Small intestine (tissue), 7 donors: ENCODE measurements around the gene FRMD4A. TPM values are rescaled to one million over a fixed set of nuclear protein-coding genes. Genes with fewer than 3 reads are reported as not detected.

Experiments used
- DNase-seq, 2 donors: peaks; one replicate each; pipeline versions ENCODE4 v3.0.0 to v3.0.0-alpha.2; 2013
- FAIRE-seq: peaks from 2 replicates; lab custom pipeline; 2012; peaks lifted over from hg19 to GRCh38; lab: Jason Lieb, UNC
- H3K27ac ChIP-seq, 3 donors: one replicate each; pipeline ENCODE4 v1.5.1; 2013; ENCODE audit warnings: low read length in 2 of 3, mild to moderate bottlenecking in 2 of 3, control low read depth in 1 of 3, inconsistent platforms in 1 of 3, low read depth in 1 of 3, moderate library complexity in 1 of 3
- H3K27me3 ChIP-seq, 3 donors: one replicate each; pipeline ENCODE4 v1.6.1; 2013; ENCODE audit warnings: low read length in 3 of 3, inconsistent platforms in 1 of 3; ENCODE audit not compliant: control insufficient read depth in 3 of 3, insufficient read depth in 3 of 3
- H3K36me3 ChIP-seq, 3 donors: one replicate each; pipeline ENCODE4 v1.6.1; 2013; ENCODE audit warnings: low read length in 3 of 3, inconsistent platforms in 1 of 3, low read depth in 1 of 3, mild to moderate bottlenecking in 1 of 3, moderate library complexity in 1 of 3; ENCODE audit not compliant: control insufficient read depth in 3 of 3, insufficient read depth in 2 of 3
- H3K4me1 ChIP-seq, 3 donors: one replicate each; pipeline ENCODE4 v1.6.1; 2013; ENCODE audit warnings: low read length in 2 of 3, inconsistent platforms in 1 of 3, low read depth in 1 of 3, mild to moderate bottlenecking in 1 of 3, moderate library complexity in 1 of 3; ENCODE audit not compliant: control insufficient read depth in 3 of 3, insufficient read depth in 2 of 3
- H3K4me3 ChIP-seq, 3 donors: one replicate each; pipeline ENCODE4 v1.5.1; 2013; ENCODE audit warnings: low read length in 3 of 3, control low read depth in 1 of 3, inconsistent platforms in 1 of 3, low read depth in 1 of 3, mild to moderate bottlenecking in 1 of 3, moderate library complexity in 1 of 3
- H3K9me3 ChIP-seq, 2 donors: one replicate each; pipeline ENCODE4 v1.6.1; 2013; ENCODE audit warnings: low read depth in 1 of 2, low read length in 1 of 2; ENCODE audit not compliant: control insufficient read depth in 2 of 2, insufficient read depth in 1 of 2
- WGBS, 3 donors: extraction: QIAGEN DNeasy Blood & Tissue Kit; methylation state at CpG; one replicate each; pipeline ENCODE4 v1.1.7; 2013; 5-methylcytosine and 5-hydroxymethylcytosine counted together
- polyA plus RNA-seq, 4 donors: library from polyadenylated mRNA; stranded (reverse) in 3 of 4; unstranded in 1 of 4; fragments of 200-250 nt in 3 of 4; fragments of 120-200 nt in 1 of 4; gene quantifications; one replicate each; pipeline versions ENCODE4 v1.2.1 to v1.2.3, GENCODE V29; 2013
- donor health status: healthy with polysubstance abuse.
- donor health status: control.
- donor health status: control.
- donor health status: Bipolar disorder and iron deficiency.
- donor health status: healthy.

Gene FRMD4A
- polyA plus RNA-seq, 4 donors: 0.45 to 16.9 (median 6.2) TPM

DNA sequence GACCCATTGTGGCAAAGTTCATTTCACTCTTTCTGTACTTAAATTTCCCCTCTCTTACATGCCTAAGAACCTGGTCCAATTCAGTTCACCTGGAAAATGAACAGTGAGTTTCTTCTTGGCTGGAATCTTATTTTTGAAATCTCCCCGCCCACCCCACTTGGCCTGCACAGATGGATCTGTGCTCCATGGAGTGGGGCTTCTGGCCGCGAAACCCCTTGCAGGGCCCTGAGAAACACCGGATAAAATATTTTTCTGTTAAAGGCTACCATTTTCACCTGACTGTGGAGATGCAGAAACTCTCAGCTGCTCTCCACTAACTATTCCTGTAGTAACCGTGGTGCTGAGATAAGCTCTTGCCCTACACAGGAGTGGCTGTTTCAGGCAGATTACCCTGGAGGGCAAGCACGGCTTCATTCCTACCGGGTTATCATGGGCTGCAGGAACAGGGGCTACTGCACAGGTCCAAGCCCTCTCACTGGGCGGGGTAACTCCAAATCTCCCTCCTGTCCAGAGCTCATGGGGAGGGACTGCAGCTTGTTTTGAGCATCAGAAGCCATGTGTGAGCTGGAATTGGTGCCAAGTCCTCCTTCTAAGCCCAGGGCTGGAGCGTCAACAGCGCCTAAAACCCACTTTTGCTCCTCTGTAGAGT is 625.1 kb downstream of the FRMD4A start:
- 68 to 77% (median 70%) methylated on average over 10 of the region's 10 CpGs for WGBS, 3 donors
- Histone ChIP-seq H3K4me3 (no peak overlapping the region), H3K27ac (no peak overlapping the region), H3K36me3 (peaks cover 0 to 14% (median 0%) of the 10 kb centered on the region in 3 donors), H3K4me1 (peaks cover 0 to 8% (median 0%) of the 10 kb centered on the region in 3 donors), H3K27me3 (no peaks in the 10 kb centered on the region), H3K9me3 (no peaks in the 10 kb centered on the region)
- DNase-seq: no peak
- no peak for FAIRE-seq

DNA sequence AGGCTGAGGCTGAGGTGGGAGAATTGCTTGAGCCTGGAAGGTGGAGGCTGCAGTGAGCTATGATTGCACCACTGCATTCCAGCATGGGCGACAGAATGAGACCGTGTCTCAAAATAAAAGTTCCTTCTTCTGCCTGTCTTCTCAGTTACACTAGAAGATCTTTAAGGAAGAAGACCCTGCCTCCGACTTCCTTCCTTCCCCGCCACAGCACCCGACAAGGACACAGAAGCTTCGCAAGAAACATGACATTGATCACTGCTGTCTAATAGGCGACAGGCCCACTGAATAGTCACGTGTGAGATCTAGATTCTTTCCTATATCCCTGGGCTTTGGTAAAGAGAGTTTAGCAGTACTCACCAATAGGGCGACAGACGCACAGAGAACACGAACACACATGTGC is 625.8 kb downstream of the FRMD4A start:
- Histone ChIP-seq H3K27ac (no peak overlapping the region), H3K4me3 (no peak overlapping the region), H3K36me3 (peaks cover 0 to 19% (median 0%) of the 10 kb centered on the region in 3 donors), H3K27me3 (no peaks in the 10 kb centered on the region), H3K9me3 (no peaks in the 10 kb centered on the region), H3K4me1 (peaks cover 0 to 6% (median 0%) of the 10 kb centered on the region in 3 donors)
- 73 to 83% (median 74%) methylated on average over 11 of the region's 11 CpGs for WGBS, 3 donors
- FAIRE-seq (no peak), DNase-seq (no peak)

- peaks cover 0 to 24% (median 0%) of the 10 kb centered on the region in 3 donors for H3K36me3 ChIP-seq
- no peak overlapping the region for H3K4me3 ChIP-seq
- FAIRE-seq (no peak), DNase-seq (no peak)
- H3K4me1 ChIP-seq: peaks cover 0 to 4% (median 0%) of the 10 kb centered on the region in 3 donors
- H3K27ac ChIP-seq: no peak overlapping the region
- 78 to 86% (median 85%) methylated on average over 8 of the region's 8 CpGs for WGBS, 3 donors
- no peaks in the 10 kb centered on the region for H3K27me3 ChIP-seq
- no peaks in the 10 kb centered on the region for H3K9me3 ChIP-seq
These were observed 626.7 kb downstream of the FRMD4A start for GRCh38 chr10:13703997-13704536.

GRCh38 chr10:13703101-13703818 is 627.5 kb downstream of the FRMD4A start:
- FAIRE-seq (no peak), DNase-seq (no peak)
- H3K4me1 ChIP-seq: peaks cover 0 to 4% (median 0%) of the 10 kb centered on the region in 3 donors
- H3K9me3 ChIP-seq: no peaks in the 10 kb centered on the region
- no peak overlapping the region for H3K27ac ChIP-seq
- H3K4me3 ChIP-seq: no peak overlapping the region
- no peaks in the 10 kb centered on the region for H3K27me3 ChIP-seq
- H3K36me3 ChIP-seq: peaks cover 0 to 27% (median 0%) of the 10 kb centered on the region in 3 donors
- 88 to 91% (median 90%) methylated on average over 15 of the region's 15 CpGs for WGBS, 3 donors

DNA sequence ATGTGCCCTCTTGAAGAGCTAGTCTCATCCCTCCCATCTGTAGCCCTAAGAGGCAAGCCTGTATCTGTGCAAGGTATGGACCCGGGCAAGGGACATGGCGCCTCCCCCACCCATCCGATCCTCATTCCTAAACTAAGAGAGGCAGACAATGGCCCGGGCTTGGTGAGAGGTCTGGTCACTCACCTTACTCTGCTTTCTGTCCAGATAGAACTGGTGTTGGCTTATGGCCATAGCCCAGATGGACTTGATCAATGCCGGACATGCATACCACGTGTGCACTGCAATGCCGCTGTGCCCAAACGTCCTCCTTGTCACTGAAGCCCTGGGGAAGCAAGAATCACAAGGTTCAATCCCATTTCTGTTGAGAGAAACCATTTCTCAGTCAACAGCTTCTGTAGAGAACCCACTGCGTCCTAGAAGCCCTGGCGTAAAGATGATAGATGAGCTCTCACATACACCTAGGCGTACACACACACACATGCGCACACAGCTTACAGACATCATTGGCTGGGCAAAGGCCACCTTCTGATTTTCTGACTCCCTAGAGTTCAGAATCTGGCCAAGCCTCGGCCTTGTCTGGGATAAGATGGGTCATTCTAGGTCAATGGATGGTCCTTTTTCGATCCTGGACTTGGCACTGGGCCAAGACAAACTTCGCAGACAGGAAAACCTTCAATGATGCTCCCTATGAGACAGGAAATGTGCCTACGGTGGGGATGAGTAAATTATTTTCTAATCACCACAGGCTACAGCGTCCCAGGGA is 629.4 kb downstream of the FRMD4A start:
- no peaks in the 10 kb centered on the region for H3K27me3 ChIP-seq
- no peaks in the 10 kb centered on the region for H3K4me1 ChIP-seq
- H3K27ac ChIP-seq: no peak overlapping the region
- H3K9me3 ChIP-seq: no peaks in the 10 kb centered on the region
- no peak for DNase-seq
- WGBS, 3 donors: 83 to 90% (median 88%) methylated on average over 17 of the region's 17 CpGs
- H3K4me3 ChIP-seq: no peak overlapping the region
- H3K36me3 ChIP-seq: peaks cover 0 to 38% (median 2%) of the 10 kb centered on the region in 3 donors
- no peak for FAIRE-seq

DNA sequence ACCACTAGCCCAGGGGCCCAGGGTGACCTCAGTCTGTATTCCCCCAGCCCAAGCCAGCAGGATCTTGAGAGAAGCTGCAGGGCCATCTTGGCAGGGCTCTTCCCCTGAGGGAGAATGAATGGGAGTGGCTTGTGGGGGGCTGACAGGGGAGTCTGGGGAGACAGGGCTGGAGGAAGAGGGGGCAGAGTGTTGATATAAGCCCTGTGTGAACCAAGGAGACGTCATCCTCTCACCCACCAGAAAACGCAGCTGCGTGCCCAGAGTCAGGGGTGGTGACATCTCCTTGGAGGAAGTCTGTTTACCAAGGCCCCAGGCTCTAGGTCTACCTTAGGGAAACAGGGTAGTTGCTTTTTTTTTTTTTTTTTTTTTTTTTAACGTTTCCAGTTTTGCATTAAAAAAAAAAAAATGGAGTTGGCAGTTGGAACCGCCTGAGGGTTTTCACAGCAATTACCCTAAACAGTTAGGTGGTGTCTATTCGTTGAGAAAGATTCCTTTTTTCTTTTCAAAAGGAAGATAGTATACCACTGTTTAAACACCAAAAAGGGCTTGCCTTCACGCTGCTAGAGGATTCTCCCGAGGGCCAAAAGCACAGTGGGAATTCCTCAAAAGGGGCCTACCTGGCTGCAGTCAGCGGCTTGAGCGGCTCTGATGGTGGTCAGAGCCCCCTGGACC is 630.1 kb downstream of the FRMD4A start:
- no peaks in the 10 kb centered on the region for H3K4me1 ChIP-seq
- H3K9me3 ChIP-seq: no peaks in the 10 kb centered on the region
- FAIRE-seq (no peak), DNase-seq (no peak)
- H3K27ac ChIP-seq: no peak overlapping the region
- H3K27me3 ChIP-seq: no peaks in the 10 kb centered on the region
- H3K36me3 ChIP-seq: peaks cover 0 to 43% (median 2%) of the 10 kb centered on the region in 3 donors
- 71 to 82% (median 81%) methylated on average over 9 to 10 of the region's 10 CpGs for WGBS, 3 donors
- no peak overlapping the region for H3K4me3 ChIP-seq

DNA sequence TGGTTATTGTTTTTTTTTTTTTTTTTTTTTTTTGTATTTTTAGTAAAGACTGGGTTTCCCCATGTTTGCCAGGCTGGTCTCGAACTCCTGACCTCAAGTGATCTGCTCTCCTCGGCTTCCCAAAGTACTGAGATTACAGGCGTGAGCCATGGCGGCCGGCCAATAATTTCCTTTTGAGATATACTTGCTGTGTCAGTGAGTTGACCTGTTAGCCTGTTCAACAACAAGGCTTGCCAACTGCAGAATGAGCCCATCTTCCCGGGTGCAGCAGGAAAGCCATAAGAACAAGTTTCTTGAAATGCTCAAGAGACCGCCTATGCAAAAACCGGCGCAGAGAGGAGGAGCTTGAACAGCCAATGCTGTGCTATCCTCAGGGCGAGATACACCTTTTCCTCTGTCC is 631.5 kb downstream of the FRMD4A start:
- whole genome bisulfite sequencing, 3 donors: 68 to 74% (median 72%) methylated on average over 10 of the region's 10 CpGs
- DNase-seq: no peak
- FAIRE-seq: no peak

More for the DNA sequence above, 631.5 kb downstream of the FRMD4A start:
- Histone ChIP-seq H3K4me1 (no peaks in the 10 kb centered on the region), H3K36me3 (peaks cover 0 to 43% (median 2%) of the 10 kb centered on the region in 3 donors), H3K27me3 (no peaks in the 10 kb centered on the region), H3K9me3 (no peaks in the 10 kb centered on the region), H3K27ac (no peak overlapping the region), H3K4me3 (no peak overlapping the region)
